Parathyroid adenoma (tissue), 2 donors: ENCODE data around the gene BPIFB6.

Experiments used
- H2AFZ ChIP-seq: fragments of 300-600 bp; sonication (generic); one replicate; pipeline ENCODE4 v1.7.0; 2017; ENCODE audit warnings: antibody characterized with exemption, mild to moderate bottlenecking
- H3K27ac ChIP-seq: fragments of 300-600 bp; sonication (generic); one replicate; pipeline ENCODE4 v1.7.0; 2017
- H3K27me3 ChIP-seq: fragments of 300-600 bp; sonication (generic); one replicate; pipeline ENCODE4 v1.7.0; 2017; ENCODE audit warnings: low read length; ENCODE audit not compliant: control insufficient read depth, insufficient read depth
- H3K36me3 ChIP-seq: fragments of 300-600 bp; sonication (generic); one replicate; pipeline ENCODE4 v1.7.0; 2017; ENCODE audit warnings: low read length; ENCODE audit not compliant: control insufficient read depth, insufficient read depth
- H3K4me1 ChIP-seq: fragments of 300-600 bp; sonication (generic); one replicate; pipeline ENCODE4 v1.7.0; 2017; ENCODE audit warnings: control low read depth
- H3K4me2 ChIP-seq: fragments of 300-600 bp; sonication (generic); one replicate; pipeline ENCODE4 v1.7.0; 2017; ENCODE audit warnings: low read length
- H3K4me3 ChIP-seq: fragments of 300-600 bp; sonication (generic); one replicate; pipeline ENCODE4 v1.7.0; 2017; ENCODE audit warnings: low read depth, low read length
- H3K79me2 ChIP-seq: fragments of 300-600 bp; sonication (generic); one replicate; pipeline ENCODE4 v1.7.0; 2017; ENCODE audit warnings: control low read depth
- H3K9ac ChIP-seq: fragments of 300-600 bp; sonication (generic); one replicate; pipeline ENCODE4 v1.7.0; 2017; ENCODE audit warnings: mild to moderate bottlenecking
- H3K9me3 ChIP-seq: fragments of 300-600 bp; sonication (generic); one replicate; pipeline ENCODE4 v1.7.0; 2017; ENCODE audit warnings: low read length; ENCODE audit not compliant: control insufficient read depth
- CTCF ChIP-seq: fragments of 300-600 bp; sonication (generic); IDR thresholded peaks from one replicate; pipeline ENCODE4 v1.7.0; 2017; ENCODE audit warnings: antibody characterized with exemption, mild to moderate bottlenecking
- donor health status: primary hyperparathyroidism.

The BPIFB6 gene

GRCh38 chr20:33086052-33086722 lies 54.7 kb downstream of the BPIFB6 start:
- no peaks in the 10 kb centered on the region for H3K79me2 ChIP-seq
- H3K9ac ChIP-seq: no peak overlapping the region
- H3K4me3 ChIP-seq: no peak overlapping the region
- H3K36me3 ChIP-seq: no peaks in the 10 kb centered on the region
- H3K4me1 ChIP-seq: no peaks in the 10 kb centered on the region
- H3K27ac ChIP-seq: no peak overlapping the region
- H2AFZ ChIP-seq: no peak overlapping the region
- H3K9me3 ChIP-seq: no peaks in the 10 kb centered on the region
- no peaks in the 10 kb centered on the region for H3K27me3 ChIP-seq
- TF ChIP-seq CTCF: no peak
- H3K4me2 ChIP-seq: no peak overlapping the region

- no peaks in the 10 kb centered on the region for H3K9me3 ChIP-seq
- H2AFZ ChIP-seq: no peak overlapping the region
- H3K36me3 ChIP-seq: no peaks in the 10 kb centered on the region
- no peaks in the 10 kb centered on the region for H3K79me2 ChIP-seq
- H3K4me3 ChIP-seq: no peak overlapping the region
- no peak overlapping the region for H3K4me2 ChIP-seq
- no peaks in the 10 kb centered on the region for H3K4me1 ChIP-seq
- no peak for TF ChIP-seq CTCF
- H3K27me3 ChIP-seq: no peaks in the 10 kb centered on the region
- no peak overlapping the region for H3K27ac ChIP-seq
- H3K9ac ChIP-seq: no peak overlapping the region
Observed at GRCh38 chr20:33091147-33091546, 59.7 kb downstream of the BPIFB6 start.

GRCh38 chr20:33091693-33092092 lies 60.2 kb downstream of the BPIFB6 start:
- Histone ChIP-seq H3K27ac (no peak overlapping the region), H3K27me3 (no peaks in the 10 kb centered on the region), H3K9me3 (no peaks in the 10 kb centered on the region), H2AFZ (no peak overlapping the region), H3K36me3 (no peaks in the 10 kb centered on the region), H3K4me1 (no peaks in the 10 kb centered on the region), H3K9ac (no peak overlapping the region), H3K4me3 (no peak overlapping the region), H3K79me2 (no peaks in the 10 kb centered on the region), H3K4me2 (no peak overlapping the region)
- no peak for TF ChIP-seq CTCF

GRCh38 chr20:33092361-33092760 lies 60.9 kb downstream of the BPIFB6 start:
- Histone ChIP-seq H3K9me3 (no peaks in the 10 kb centered on the region), H3K4me3 (no peak overlapping the region), H3K9ac (no peak overlapping the region), H3K27ac (no peak overlapping the region), H3K4me1 (no peaks in the 10 kb centered on the region), H3K36me3 (no peaks in the 10 kb centered on the region), H3K4me2 (no peak overlapping the region), H3K27me3 (no peaks in the 10 kb centered on the region), H2AFZ (no peak overlapping the region), H3K79me2 (no peaks in the 10 kb centered on the region)
- no peak for TF ChIP-seq CTCF

- Histone ChIP-seq H3K4me1 (no peaks in the 10 kb centered on the region), H2AFZ (no peak overlapping the region), H3K36me3 (no peaks in the 10 kb centered on the region), H3K27me3 (no peaks in the 10 kb centered on the region), H3K4me2 (no peak overlapping the region), H3K9me3 (no peaks in the 10 kb centered on the region), H3K4me3 (no peak overlapping the region), H3K27ac (no peak overlapping the region), H3K9ac (no peak overlapping the region), H3K79me2 (no peaks in the 10 kb centered on the region)
- no peak for TF ChIP-seq CTCF
Observed at GRCh38 chr20:33093074-33093473, 61.6 kb downstream of the BPIFB6 start.
